ENCODE results near the gene MGMT.

- TF ChIP-seq POLR2AphosphoS5 (IDR thresholded peaks at IDR 0.05; ENCODE audit: low read depth, low read length), result no peak
- TF ChIP-seq ATF3 (IDR thresholded peaks at IDR 0.05), result no peak
- no peak for TF ChIP-seq EGR1 (IDR thresholded peaks at IDR 0.05; ENCODE audit: low read depth)
- TF ChIP-seq CTCF (IDR thresholded peaks at IDR 0.05 in 2 of 3, conservative IDR thresholded peaks at IDR 0.05 in 1 of 3; ENCODE audit: borderline replicate concordance in 1 of 3, insufficient read depth in 1 of 3, low read depth in 2 of 3, low read length in 2 of 3), result no peak
- TF ChIP-seq REST (IDR thresholded peaks at IDR 0.05; ENCODE audit: low read depth), result no peak
- no peak for TF ChIP-seq EZH2phosphoT487 (IDR thresholded peaks at IDR 0.05; ENCODE audit: borderline replicate concordance)
- no peak for TF ChIP-seq CBX3 (IDR thresholded peaks at IDR 0.05; ENCODE audit: low read depth)
- no peak for TF ChIP-seq POLR2A (IDR thresholded peaks at IDR 0.05; ENCODE audit: borderline replicate concordance, extremely low read depth, insufficient read depth, insufficient read length)
- no peak for TF ChIP-seq EZH2 (IDR thresholded peaks at IDR 0.05)
- no peak for TF ChIP-seq TCF7L2 (IDR thresholded peaks at IDR 0.05; ENCODE audit: borderline replicate concordance, extremely low read depth, insufficient read depth, insufficient read length)
Observed at GRCh38 chr10:129675027-129675769, 208.2 kb downstream of the MGMT start.
